Rectal smooth muscle tissue (tissue), 1 donor: ENCODE results near the gene LDLRAD4.

ENCODE experiments used
- H3K27ac ChIP-seq: one replicate; pipeline ENCODE4 v1.7.0; 2013; ENCODE audit warnings: low read depth, low read length, inconsistent platforms
- H3K27me3 ChIP-seq: one replicate; pipeline ENCODE4 v1.7.0; 2013; ENCODE audit warnings: low read length; ENCODE audit not compliant: control insufficient read depth, insufficient read depth
- H3K36me3 ChIP-seq: one replicate; pipeline ENCODE4 v1.7.0; 2013; ENCODE audit warnings: low read length; ENCODE audit not compliant: control insufficient read depth, insufficient read depth
- H3K4me1 ChIP-seq: one replicate; pipeline ENCODE4 v1.7.0; 2013; ENCODE audit warnings: low read length; ENCODE audit not compliant: control insufficient read depth, insufficient read depth
- H3K4me3 ChIP-seq: one replicate; pipeline ENCODE4 v1.7.0; 2013; ENCODE audit warnings: low read length
- H3K9ac ChIP-seq: one replicate; pipeline ENCODE4 v1.7.0; 2013; ENCODE audit warnings: low read length

The LDLRAD4 gene

GRCh38 chr18:13700153-13700552 is 481.6 kb downstream of the LDLRAD4 start:
- no peak overlapping the region for H3K9ac ChIP-seq
- H3K27ac ChIP-seq = no peak overlapping the region
- no peak overlapping the region for H3K4me3 ChIP-seq
- no peaks in the 10 kb centered on the region for H3K4me1 ChIP-seq
- H3K36me3 ChIP-seq = no peaks in the 10 kb centered on the region
- H3K27me3 ChIP-seq = no peaks in the 10 kb centered on the region
